IMR-90 (cell line): Measurements from ENCODE around the gene TIE1. TPM values are rescaled to one million over a fixed set of nuclear protein-coding genes. Genes with fewer than 3 reads are reported as not detected.
A peak's percentile ranks its signal among the peaks of the same experiment; 100 is the strongest.

Source experiments
- ATAC-seq: fragments of 200-7000 bp; cut with Tn5 transposase; 2 replicates; pipeline ENCODE4 v1.9.1; 2020; ENCODE audit warnings: low read depth, mild to moderate bottlenecking, moderate library complexity
- BruUV-seq: library from RNA; stranded (reverse); fragments of 400-500 nt; replicated peaks from 2 replicates; lab custom pipeline; 2021; lab: Mats Ljungman, UMichigan
- CTCF ChIA-PET: fragments of 300-600 bp; formaldehyde crosslinking; extraction: SDS; loops from one replicate; lab custom pipeline; 2021; ENCODE audit warnings: antibody characterized with exemption; lab: Yijun Ruan, JAX
- POLR2A ChIA-PET: fragments of 300-600 bp; sonication (Branson Sonifier 250); formaldehyde crosslinking; loops from one replicate; lab custom pipeline; 2022; ENCODE audit warnings: antibody characterized with exemption; ENCODE audit not compliant: unreplicated experiment; lab: Charles Lee
- DNase-seq: peaks from one replicate; pipeline ENCODE4 v3.0.0; 2013
- H2AFZ ChIP-seq: replicated peaks from 2 replicates; pipeline ENCODE3; 2013; ENCODE audit warnings: low read length, mild to moderate bottlenecking; ENCODE audit not compliant: poor library complexity
- H2AK5ac ChIP-seq: 2 replicates; pipeline ENCODE4 v1.6.1; 2013; ENCODE audit warnings: low read depth, low read length, inconsistent platforms
- H2AK9ac ChIP-seq: replicated peaks from 2 replicates; pipeline ENCODE3; 2013; ENCODE audit warnings: mild to moderate bottlenecking, low read depth, low read length, moderate library complexity; ENCODE audit not compliant: poor library complexity
- H2BK120ac ChIP-seq: 2 replicates; pipeline ENCODE4 v1.6.1; 2013; ENCODE audit warnings: low read depth, low read length, inconsistent platforms
- H2BK15ac ChIP-seq: 3 replicates; pipeline ENCODE4 v1.6.1; 2013; ENCODE audit warnings: low read depth, low read length, inconsistent platforms
- H2BK20ac ChIP-seq: 2 replicates; pipeline ENCODE4 v1.6.1; 2013; ENCODE audit warnings: low read depth, mild to moderate bottlenecking, inconsistent platforms, low read length, moderate library complexity
- H2BK5ac ChIP-seq: 2 replicates; pipeline ENCODE4 v1.6.1; 2013; ENCODE audit warnings: mild to moderate bottlenecking, low read depth, low read length, inconsistent platforms; ENCODE audit not compliant: poor library complexity, severe bottlenecking
- H3K14ac ChIP-seq: replicated peaks from 2 replicates; pipeline ENCODE4 v1.6.1; 2013; ENCODE audit warnings: low read depth, low read length, inconsistent platforms
- H3K18ac ChIP-seq: 2 replicates; pipeline ENCODE4 v1.6.1; 2013; ENCODE audit warnings: low read depth, low read length, control low read depth
- H3K23ac ChIP-seq: 2 replicates; pipeline ENCODE4 v1.6.1; 2013; ENCODE audit warnings: low read depth, low read length, inconsistent platforms
- H3K27ac ChIP-seq: 2 replicates; pipeline ENCODE4 v1.5.1; 2013; ENCODE audit warnings: mild to moderate bottlenecking, control low read depth, low read length; ENCODE audit not compliant: insufficient read depth
- H3K27me3 ChIP-seq: 2 replicates; pipeline ENCODE4 v1.6.1; 2013; ENCODE audit warnings: low read length; ENCODE audit not compliant: control insufficient read depth, insufficient read depth
- H3K36me3 ChIP-seq: 2 replicates; pipeline ENCODE4 v1.6.1; 2013; ENCODE audit warnings: low read length, mixed read lengths; ENCODE audit not compliant: control insufficient read depth, insufficient read depth
- H3K4ac ChIP-seq: 2 replicates; pipeline ENCODE4 v1.6.1; 2013; ENCODE audit warnings: low read depth, low read length, inconsistent platforms
- H3K4me1 ChIP-seq: 2 replicates; pipeline ENCODE4 v1.6.1; 2013; ENCODE audit warnings: low read length, mixed read lengths; ENCODE audit not compliant: control insufficient read depth, insufficient read depth
- H3K4me2 ChIP-seq: 2 replicates; pipeline ENCODE4 v1.6.1; 2013; ENCODE audit warnings: low read depth, mild to moderate bottlenecking, control low read depth, low read length, moderate library complexity
- H3K4me3 ChIP-seq: 2 replicates; pipeline ENCODE4 v1.5.1; 2013; ENCODE audit warnings: low read depth, mild to moderate bottlenecking, control low read depth, low read length, moderate library complexity; ENCODE audit not compliant: insufficient read depth
- H3K56ac ChIP-seq: 2 replicates; pipeline ENCODE4 v1.6.1; 2013; ENCODE audit warnings: low read length, inconsistent platforms; ENCODE audit not compliant: insufficient read depth; ENCODE audit errors: extremely low read depth
- H3K79me1 ChIP-seq, 2 experiments: 2 replicates each; pipeline ENCODE4 v1.6.1; 2013; ENCODE audit warnings: low read length in 2 of 2, inconsistent platforms in 1 of 2, low read depth in 1 of 2
- H3K9ac ChIP-seq: 2 replicates; pipeline ENCODE4 v1.6.1; 2013; ENCODE audit warnings: low read depth, low read length, control low read depth
- H3K9me1 ChIP-seq: 2 replicates; pipeline ENCODE4 v1.6.1; 2013; ENCODE audit warnings: low read length, inconsistent platforms; ENCODE audit not compliant: insufficient read depth
- H3K9me3 ChIP-seq: 2 replicates; pipeline ENCODE4 v1.6.1; 2013; ENCODE audit warnings: low read length; ENCODE audit not compliant: control insufficient read depth, insufficient read depth
- H4K20me1 ChIP-seq: 2 replicates; pipeline ENCODE4 v1.6.1; 2013; ENCODE audit warnings: low read length, inconsistent platforms; ENCODE audit not compliant: insufficient read depth
- H4K5ac ChIP-seq: 2 replicates; pipeline ENCODE4 v1.6.1; 2013; ENCODE audit warnings: mild to moderate bottlenecking, low read depth, low read length, control low read depth
- H4K8ac ChIP-seq, 2 experiments: 2 replicates each; pipeline ENCODE4 v1.6.1; 2013; ENCODE audit warnings: low read depth in 2 of 2, low read length in 2 of 2, control low read depth in 1 of 2, inconsistent platforms in 1 of 2
- H4K91ac ChIP-seq: 2 replicates; pipeline ENCODE4 v1.6.1; 2013; ENCODE audit warnings: low read depth, low read length, inconsistent platforms; ENCODE audit not compliant: insufficient read depth
- BHLHE40 ChIP-seq: fragments of 150-350 bp; IDR thresholded peaks from 2 replicates; pipeline ENCODE4 v1.6.1; 2016; ENCODE audit warnings: mild to moderate bottlenecking, low read depth, low read length
- SMC3 ChIP-seq: fragments of 150-350 bp; IDR thresholded peaks from 2 replicates; pipeline ENCODE4 v1.6.1; 2016; ENCODE audit warnings: low read depth, mild to moderate bottlenecking, antibody characterized with exemption, low read length, moderate library complexity
- WGBS, 2 experiments: methylation state at CpG; one replicate each; pipeline versions ENCODE4 v1.1.5 to v1.1.7; 2013; ENCODE audit warnings: missing lambda C conversion rate in 2 of 2; ENCODE audit not compliant: insufficient read length in 1 of 2; ENCODE audit errors: extremely low coverage in 2 of 2; 5-methylcytosine and 5-hydroxymethylcytosine counted together
- dilution Hi-C: fragments of 300-500 bp; cut with HindIII; formaldehyde crosslinking; loops from one replicate; pipeline ENCODE4 v1.14.3; 2018; ENCODE audit warnings: low sequenced_read_pairs; ENCODE audit not compliant: unreplicated experiment
- in situ Hi-C: fragments of 300-500 bp; cut with MboI; formaldehyde crosslinking; loops from 3 replicates; pipeline ENCODE4 v1.14.3; 2019; ENCODE audit warnings: low sequenced_read_pairs, inconsistent platforms, mixed read lengths
- intact Hi-C: fragments of 100-400 bp; cut with micrococcal nuclease; formaldehyde crosslinking; loops from 2 replicates; pipeline ENCODE4 v1.10.0; 2022
- polyA plus RNA-seq, 3 experiments: library from polyadenylated mRNA; depleted of rRNA; stranded (reverse); fragments of >200 nt; gene quantifications; 2 replicates each; pipeline ENCODE4 v1.2.3, GENCODE V29; 2012; ENCODE audit warnings: low replicate concordance in 1 of 3
- total RNA-seq: library from RNA; depleted of rRNA; stranded (reverse); fragments of >200 nt; gene quantifications from 2 replicates; pipeline ENCODE4 v1.2.3, GENCODE V29; 2012

Gene TIE1
- total and polyA plus RNA-seq, 2 of the 4 experiments (the other 2 are of a cell fraction) = 2.3 to 7.5 TPM

DNA sequence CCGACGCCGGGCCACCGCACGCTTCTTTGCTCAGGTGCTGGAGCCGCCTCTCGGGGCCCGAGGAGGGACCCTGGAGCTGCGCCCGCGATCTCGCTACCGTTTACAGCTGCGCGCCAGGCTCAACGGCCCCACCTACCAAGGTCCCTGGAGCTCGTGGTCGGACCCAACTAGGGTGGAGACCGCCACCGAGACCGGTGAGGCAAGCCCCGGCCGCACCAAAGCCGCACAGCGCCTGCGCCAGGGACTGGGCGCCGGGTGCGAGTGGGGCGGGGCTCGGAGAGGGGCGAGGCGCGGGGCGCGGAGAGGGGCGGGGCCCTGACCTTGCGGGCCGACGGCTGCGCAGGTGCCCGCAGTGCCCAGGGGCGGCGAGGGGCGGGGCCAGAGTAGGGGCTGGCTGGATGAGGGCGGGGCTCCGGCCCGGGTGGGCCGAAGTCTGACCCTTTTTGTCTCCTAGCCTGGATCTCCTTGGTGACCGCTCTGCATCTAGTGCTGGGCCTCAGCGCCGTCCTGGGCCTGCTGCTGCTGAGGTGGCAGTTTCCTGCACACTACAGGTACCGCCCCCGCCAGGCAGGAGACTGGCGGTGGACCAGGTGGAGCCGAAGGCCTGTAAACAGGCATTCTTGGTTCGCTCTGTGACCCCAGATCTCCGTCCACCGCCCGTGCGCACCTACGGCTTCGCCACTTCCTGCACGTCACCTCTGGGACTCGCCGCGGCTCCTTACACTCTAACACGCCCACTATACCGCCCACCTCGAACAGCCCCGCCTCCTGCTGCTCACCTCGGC, 48.2 kb downstream of the TIE1 start:
- ChIA-PET POLR2A (no interaction called here), CTCF (interaction anchor here (0.6 to 1.5 kb wide), 2 partner anchors 9 to 19 kb away, joined by 3 read pairs; partner anchors contain the start of gene ELOVL1)
- Histone ChIP-seq H2BK5ac (peak overlapping the region; percentile 55), H3K18ac (peak overlapping the region; percentile 91), H4K8ac (peak overlapping the region; percentile 74 to 78), H3K9me3 (no peaks in the 10 kb centered on the region), H3K27me3 (0 out of 2 replicates have a peak, but pooled peaks cover 7% of the 10 kb centered on the region), H4K91ac (peak overlapping the region; percentile 90), H3K4me3 (peak overlapping the region; percentile 19), H2AFZ (peak overlapping the region; percentile 94), H4K5ac (peak overlapping the region; percentile 90), H2AK9ac (peak overlapping the region; percentile 80), H3K4ac (peak overlapping the region; percentile 78), H2BK120ac (peak overlapping the region; percentile 74), H2BK20ac (peak overlapping the region; percentile 88), H2AK5ac (peak overlapping the region; percentile 78), H3K36me3 (no peaks in the 10 kb centered on the region), H2BK15ac (peak overlapping the region; percentile 79; the same call in 2 of the 3 replicates), H3K9me1 (peaks cover 19% of the 10 kb centered on the region), H4K20me1 (peaks cover 3% of the 10 kb centered on the region; the same call in 1 of the 2 replicates), H3K79me1 (no peaks in the 10 kb centered on the region), H3K4me1 (peaks cover 18% of the 10 kb centered on the region), H3K56ac (no peak overlapping the region), H3K9ac (peak overlapping the region; percentile 51), H3K27ac (peak overlapping the region; percentile 88), H3K14ac (peak overlapping the region; percentile 74), H3K4me2 (peak overlapping the region; percentile 68), H3K23ac (peak overlapping the region; percentile 82; the same call in 1 of the 2 replicates)
- in situ Hi-C loops = no loop called here
- WGBS, 2 experiments = 14% methylated on average over 18 of the region's 72 CpGs; no CpG with 5 or more reads in 1 of the 2 experiments
- intact Hi-C loops = no loop called here
- dilution Hi-C loops = no loop called here
- BruUV-seq = no TSS peak
- no peak for TF ChIP-seq SMC3
- 0 out of 2 replicates have a peak, but pooled peaks have one; percentile 11 for TF ChIP-seq BHLHE40
- peak; percentile 44 for ATAC-seq
- no peak for DNase-seq
